Measurements from ENCODE around the gene UGT1A6. TPM values are rescaled to one million over a fixed set of nuclear protein-coding genes. Genes with fewer than 3 reads are reported as not detected.

Gene UGT1A6
- polyA plus RNA-seq, 1 of the 3 experiments (the other 2 are of a cell fraction): not detected

DNA sequence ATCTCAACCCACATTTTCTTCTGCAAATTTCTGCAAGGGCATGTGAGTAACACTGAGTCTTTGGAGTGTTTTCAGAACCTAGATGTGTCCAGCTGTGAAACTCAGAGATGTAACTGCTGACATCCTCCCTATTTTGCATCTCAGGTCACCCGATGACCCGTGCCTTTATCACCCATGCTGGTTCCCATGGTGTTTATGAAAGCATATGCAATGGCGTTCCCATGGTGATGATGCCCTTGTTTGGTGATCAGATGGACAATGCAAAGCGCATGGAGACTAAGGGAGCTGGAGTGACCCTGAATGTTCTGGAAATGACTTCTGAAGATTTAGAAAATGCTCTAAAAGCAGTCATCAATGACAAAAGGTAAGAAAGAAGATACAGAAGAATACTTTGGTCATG is 75.4 kb downstream of the UGT1A6 start:
- Histone ChIP-seq H3K4me1 (ENCODE audit: control insufficient read depth in 1 of 2, insufficient read depth in 2 of 2, low read depth in 1 of 2, low read length in 1 of 2) (no peaks in the 10 kb centered on the region), H3K27me3 (ENCODE audit: insufficient read depth) (no peaks in the 10 kb centered on the region; the same call in 1 of the 2 replicates), H3K27ac (ENCODE audit: low read depth in 2 of 2, low read length in 1 of 2) (no peak overlapping the region), H3K9me3 (no peaks in the 10 kb centered on the region), H3K79me2 (ENCODE audit: insufficient read depth) (no peaks in the 10 kb centered on the region), H2AFZ (ENCODE audit: low read depth) (no peak overlapping the region), H4K20me1 (ENCODE audit: insufficient read depth) (no peaks in the 10 kb centered on the region), H3K9ac (no peak overlapping the region), H3F3A (replicated peaks; ENCODE audit: insufficient read depth) (no peaks in the 10 kb centered on the region), H3K36me3 (replicated peaks in 1 of 2; ENCODE audit: control insufficient read depth in 1 of 2, insufficient read depth in 2 of 2, low read length in 1 of 2) (no peaks in the 10 kb centered on the region), H3K4me2 (no peak overlapping the region), H3K4me3 (ENCODE audit: low read depth in 2 of 2, low read length in 1 of 2) (no peak overlapping the region), H3K9me2 (no peaks in the 10 kb centered on the region)
- TF ChIP-seq YY1 (IDR thresholded peaks at IDR 0.05; ENCODE audit: low read depth) (no peak), MXI1 (IDR thresholded peaks at IDR 0.05; ENCODE audit: low read depth, low read length) (no peak)
- ChIA-PET POLR2A (no interaction called here), CTCF (no interaction called here)
- DNase-seq: no peak
- WGBS (ENCODE audit: low lambda C conversion rate): 70% methylated on average over 4 of the region's 4 CpGs

DNA sequence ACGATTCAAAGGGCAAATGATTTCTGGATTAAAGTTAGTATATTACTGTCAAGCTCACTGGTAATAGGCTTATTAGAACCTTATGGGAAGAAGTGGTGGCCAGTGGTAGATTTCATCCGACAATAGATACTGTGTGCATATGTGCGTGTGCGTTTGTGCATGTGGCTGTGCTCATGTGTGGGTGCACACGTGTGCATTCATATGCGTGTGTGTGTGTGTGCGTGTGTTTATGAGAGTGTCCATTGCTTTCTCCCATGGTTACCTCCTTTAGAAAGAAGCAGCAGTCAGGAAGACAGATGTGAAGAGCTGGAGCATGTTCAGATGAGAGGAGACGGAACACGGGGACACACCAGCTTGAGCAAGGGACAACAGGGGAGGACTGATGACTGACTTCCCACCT is 76.6 kb downstream of the UGT1A6 start:
- H2AFZ ChIP-seq (ENCODE audit: low read depth): no peak overlapping the region
- no peaks in the 10 kb centered on the region for H3K4me1 ChIP-seq (ENCODE audit: control insufficient read depth in 1 of 2, insufficient read depth in 2 of 2, low read depth in 1 of 2, low read length in 1 of 2)
- no peaks in the 10 kb centered on the region for H3K9me3 ChIP-seq
- 78% methylated on average over 9 of the region's 9 CpGs for WGBS (ENCODE audit: low lambda C conversion rate)
- H3K27ac ChIP-seq (ENCODE audit: low read depth in 2 of 2, low read length in 1 of 2): no peak overlapping the region
- ChIA-PET CTCF (no interaction called here), POLR2A (no interaction called here)
- no peaks in the 10 kb centered on the region for H3K9me2 ChIP-seq
- no peak for TF ChIP-seq TAF1 (IDR thresholded peaks at IDR 0.05; ENCODE audit: borderline replicate concordance, low read depth, low read length)
- no peak for TF ChIP-seq MXI1 (IDR thresholded peaks at IDR 0.05; ENCODE audit: low read depth, low read length)
- TF ChIP-seq, protein P1, sequence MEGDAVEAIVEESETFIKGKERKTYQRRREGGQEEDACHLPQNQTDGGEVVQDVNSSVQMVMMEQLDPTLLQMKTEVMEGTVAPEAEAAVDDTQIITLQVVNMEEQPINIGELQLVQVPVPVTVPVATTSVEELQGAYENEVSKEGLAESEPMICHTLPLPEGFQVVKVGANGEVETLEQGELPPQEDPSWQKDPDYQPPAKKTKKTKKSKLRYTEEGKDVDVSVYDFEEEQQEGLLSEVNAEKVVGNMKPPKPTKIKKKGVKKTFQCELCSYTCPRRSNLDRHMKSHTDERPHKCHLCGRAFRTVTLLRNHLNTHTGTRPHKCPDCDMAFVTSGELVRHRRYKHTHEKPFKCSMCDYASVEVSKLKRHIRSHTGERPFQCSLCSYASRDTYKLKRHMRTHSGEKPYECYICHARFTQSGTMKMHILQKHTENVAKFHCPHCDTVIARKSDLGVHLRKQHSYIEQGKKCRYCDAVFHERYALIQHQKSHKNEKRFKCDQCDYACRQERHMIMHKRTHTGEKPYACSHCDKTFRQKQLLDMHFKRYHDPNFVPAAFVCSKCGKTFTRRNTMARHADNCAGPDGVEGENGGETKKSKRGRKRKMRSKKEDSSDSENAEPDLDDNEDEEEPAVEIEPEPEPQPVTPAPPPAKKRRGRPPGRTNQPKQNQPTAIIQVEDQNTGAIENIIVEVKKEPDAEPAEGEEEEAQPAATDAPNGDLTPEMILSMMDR (IDR thresholded peaks at IDR 0.05): no peak
- TF ChIP-seq MEF2A (IDR thresholded peaks at IDR 0.05; ENCODE audit: borderline replicate concordance, low read depth): no peak
- TF ChIP-seq, protein P2, sequence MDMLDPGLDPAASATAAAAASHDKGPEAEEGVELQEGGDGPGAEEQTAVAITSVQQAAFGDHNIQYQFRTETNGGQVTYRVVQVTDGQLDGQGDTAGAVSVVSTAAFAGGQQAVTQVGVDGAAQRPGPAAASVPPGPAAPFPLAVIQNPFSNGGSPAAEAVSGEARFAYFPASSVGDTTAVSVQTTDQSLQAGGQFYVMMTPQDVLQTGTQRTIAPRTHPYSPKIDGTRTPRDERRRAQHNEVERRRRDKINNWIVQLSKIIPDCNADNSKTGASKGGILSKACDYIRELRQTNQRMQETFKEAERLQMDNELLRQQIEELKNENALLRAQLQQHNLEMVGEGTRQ (IDR thresholded peaks at IDR 0.05; ENCODE audit: borderline replicate concordance, low read depth, low read length): no peak
- no peak for TF ChIP-seq GATA2 (CRISPR knock-in tag; IDR thresholded peaks at IDR 0.05)
- TF ChIP-seq GABPA (IDR thresholded peaks at IDR 0.05; ENCODE audit: low read depth): no peak
- no peak for TF ChIP-seq RXRA (IDR thresholded peaks at IDR 0.05; ENCODE audit: borderline replicate concordance, low read depth)
- no peak for TF ChIP-seq RCOR1 (IDR thresholded peaks at IDR 0.05; ENCODE audit: low read length)
- TF ChIP-seq SIN3A (IDR thresholded peaks at IDR 0.05; ENCODE audit: borderline replicate concordance, low read depth, low read length): no peak
- TF ChIP-seq ELF1 (IDR thresholded peaks at IDR 0.05): no peak
- TF ChIP-seq JUND (IDR thresholded peaks at IDR 0.05): no peak
- TF ChIP-seq, protein P3, sequence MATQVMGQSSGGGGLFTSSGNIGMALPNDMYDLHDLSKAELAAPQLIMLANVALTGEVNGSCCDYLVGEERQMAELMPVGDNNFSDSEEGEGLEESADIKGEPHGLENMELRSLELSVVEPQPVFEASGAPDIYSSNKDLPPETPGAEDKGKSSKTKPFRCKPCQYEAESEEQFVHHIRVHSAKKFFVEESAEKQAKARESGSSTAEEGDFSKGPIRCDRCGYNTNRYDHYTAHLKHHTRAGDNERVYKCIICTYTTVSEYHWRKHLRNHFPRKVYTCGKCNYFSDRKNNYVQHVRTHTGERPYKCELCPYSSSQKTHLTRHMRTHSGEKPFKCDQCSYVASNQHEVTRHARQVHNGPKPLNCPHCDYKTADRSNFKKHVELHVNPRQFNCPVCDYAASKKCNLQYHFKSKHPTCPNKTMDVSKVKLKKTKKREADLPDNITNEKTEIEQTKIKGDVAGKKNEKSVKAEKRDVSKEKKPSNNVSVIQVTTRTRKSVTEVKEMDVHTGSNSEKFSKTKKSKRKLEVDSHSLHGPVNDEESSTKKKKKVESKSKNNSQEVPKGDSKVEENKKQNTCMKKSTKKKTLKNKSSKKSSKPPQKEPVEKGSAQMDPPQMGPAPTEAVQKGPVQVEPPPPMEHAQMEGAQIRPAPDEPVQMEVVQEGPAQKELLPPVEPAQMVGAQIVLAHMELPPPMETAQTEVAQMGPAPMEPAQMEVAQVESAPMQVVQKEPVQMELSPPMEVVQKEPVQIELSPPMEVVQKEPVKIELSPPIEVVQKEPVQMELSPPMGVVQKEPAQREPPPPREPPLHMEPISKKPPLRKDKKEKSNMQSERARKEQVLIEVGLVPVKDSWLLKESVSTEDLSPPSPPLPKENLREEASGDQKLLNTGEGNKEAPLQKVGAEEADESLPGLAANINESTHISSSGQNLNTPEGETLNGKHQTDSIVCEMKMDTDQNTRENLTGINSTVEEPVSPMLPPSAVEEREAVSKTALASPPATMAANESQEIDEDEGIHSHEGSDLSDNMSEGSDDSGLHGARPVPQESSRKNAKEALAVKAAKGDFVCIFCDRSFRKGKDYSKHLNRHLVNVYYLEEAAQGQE (IDR thresholded peaks at IDR 0.05; ENCODE audit: low read depth, low read length): no peak
- no peak for TF ChIP-seq TEAD4 (IDR thresholded peaks at IDR 0.05; ENCODE audit: borderline replicate concordance, insufficient read depth)
- no peak for TF ChIP-seq EP300 (IDR thresholded peaks at IDR 0.05; ENCODE audit: borderline replicate concordance in 1 of 2, low read depth in 1 of 2, low read length in 1 of 2)
- TF ChIP-seq, protein P4, sequence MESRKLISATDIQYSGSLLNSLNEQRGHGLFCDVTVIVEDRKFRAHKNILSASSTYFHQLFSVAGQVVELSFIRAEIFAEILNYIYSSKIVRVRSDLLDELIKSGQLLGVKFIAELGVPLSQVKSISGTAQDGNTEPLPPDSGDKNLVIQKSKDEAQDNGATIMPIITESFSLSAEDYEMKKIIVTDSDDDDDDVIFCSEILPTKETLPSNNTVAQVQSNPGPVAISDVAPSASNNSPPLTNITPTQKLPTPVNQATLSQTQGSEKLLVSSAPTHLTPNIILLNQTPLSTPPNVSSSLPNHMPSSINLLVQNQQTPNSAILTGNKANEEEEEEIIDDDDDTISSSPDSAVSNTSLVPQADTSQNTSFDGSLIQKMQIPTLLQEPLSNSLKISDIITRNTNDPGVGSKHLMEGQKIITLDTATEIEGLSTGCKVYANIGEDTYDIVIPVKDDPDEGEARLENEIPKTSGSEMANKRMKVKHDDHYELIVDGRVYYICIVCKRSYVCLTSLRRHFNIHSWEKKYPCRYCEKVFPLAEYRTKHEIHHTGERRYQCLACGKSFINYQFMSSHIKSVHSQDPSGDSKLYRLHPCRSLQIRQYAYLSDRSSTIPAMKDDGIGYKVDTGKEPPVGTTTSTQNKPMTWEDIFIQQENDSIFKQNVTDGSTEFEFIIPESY (IDR thresholded peaks at IDR 0.05; ENCODE audit: borderline replicate concordance, low read depth): no peak
- no peak for TF ChIP-seq YY1 (IDR thresholded peaks at IDR 0.05; ENCODE audit: low read depth)
- TF ChIP-seq, protein P5, sequence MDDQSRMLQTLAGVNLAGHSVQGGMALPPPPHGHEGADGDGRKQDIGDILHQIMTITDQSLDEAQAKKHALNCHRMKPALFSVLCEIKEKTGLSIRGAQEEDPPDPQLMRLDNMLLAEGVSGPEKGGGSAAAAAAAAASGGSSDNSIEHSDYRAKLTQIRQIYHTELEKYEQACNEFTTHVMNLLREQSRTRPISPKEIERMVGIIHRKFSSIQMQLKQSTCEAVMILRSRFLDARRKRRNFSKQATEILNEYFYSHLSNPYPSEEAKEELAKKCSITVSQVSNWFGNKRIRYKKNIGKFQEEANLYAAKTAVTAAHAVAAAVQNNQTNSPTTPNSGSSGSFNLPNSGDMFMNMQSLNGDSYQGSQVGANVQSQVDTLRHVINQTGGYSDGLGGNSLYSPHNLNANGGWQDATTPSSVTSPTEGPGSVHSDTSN (IDR thresholded peaks at IDR 0.05): no peak
- DNase-seq: no peak
- H3K36me3 ChIP-seq (replicated peaks in 1 of 2; ENCODE audit: control insufficient read depth in 1 of 2, insufficient read depth in 2 of 2, low read length in 1 of 2): no peaks in the 10 kb centered on the region
- no peaks in the 10 kb centered on the region for H3K79me2 ChIP-seq (ENCODE audit: insufficient read depth)
- H3K4me2 ChIP-seq: no peak overlapping the region
- no peaks in the 10 kb centered on the region for H4K20me1 ChIP-seq (ENCODE audit: insufficient read depth)
- no peaks in the 10 kb centered on the region for H3F3A ChIP-seq (replicated peaks; ENCODE audit: insufficient read depth)
- no peak overlapping the region for H3K4me3 ChIP-seq (ENCODE audit: low read depth in 2 of 2, low read length in 1 of 2)
- H3K27me3 ChIP-seq (ENCODE audit: insufficient read depth): no peaks in the 10 kb centered on the region; the same call in 1 of the 2 replicates
- no peak overlapping the region for H3K9ac ChIP-seq

Data from SK-N-SH (cell line).